Measurements from ENCODE around the gene HIPK4.

HIPK4 gene

GRCh38 chr19:40419780-40420179 lies 29.8 kb upstream of the HIPK4 start:
- TF ChIP-seq EZH2phosphoT487 (IDR thresholded peaks at IDR 0.05; ENCODE audit: borderline replicate concordance) (no peak), CTCF (conservative IDR thresholded peaks at IDR 0.05; ENCODE audit: low read length) (no peak)
- no peaks in the 10 kb centered on the region for H3K9me2 ChIP-seq (replicated peaks; ENCODE audit: low read depth, low read length)
- H3K79me2 ChIP-seq (ENCODE audit: insufficient read depth, low read length): peaks cover 5% of the 10 kb centered on the region; the same call in 1 of the 2 replicates
- no peaks in the 10 kb centered on the region for H4K20me1 ChIP-seq (ENCODE audit: insufficient read depth, low read length, poor library complexity, severe bottlenecking)
- no peak overlapping the region for H3K4me3 ChIP-seq (ENCODE audit: low read length, poor library complexity, severe bottlenecking)
- H3F3A ChIP-seq (ENCODE audit: low read depth): no peaks in the 10 kb centered on the region
- H3K9ac ChIP-seq (ENCODE audit: low read depth, low read length, poor library complexity, severe bottlenecking): no peak overlapping the region
- no peak overlapping the region for H2AFZ ChIP-seq (ENCODE audit: low read length)
- H3K4me2 ChIP-seq (ENCODE audit: low read depth, low read length, poor library complexity, severe bottlenecking): no peak overlapping the region
- H3K27me3 ChIP-seq (ENCODE audit: insufficient read depth, low read length, poor library complexity, severe bottlenecking): no peaks in the 10 kb centered on the region
- peaks cover 10% of the 10 kb centered on the region for H3K4me1 ChIP-seq (ENCODE audit: insufficient read depth, low read length, poor library complexity, severe bottlenecking)
- no peaks in the 10 kb centered on the region for H3K36me3 ChIP-seq (ENCODE audit: insufficient read depth, low read length)
- no peaks in the 10 kb centered on the region for H3K9me3 ChIP-seq (ENCODE audit: insufficient read depth, low read depth, low read length)

DNA sequence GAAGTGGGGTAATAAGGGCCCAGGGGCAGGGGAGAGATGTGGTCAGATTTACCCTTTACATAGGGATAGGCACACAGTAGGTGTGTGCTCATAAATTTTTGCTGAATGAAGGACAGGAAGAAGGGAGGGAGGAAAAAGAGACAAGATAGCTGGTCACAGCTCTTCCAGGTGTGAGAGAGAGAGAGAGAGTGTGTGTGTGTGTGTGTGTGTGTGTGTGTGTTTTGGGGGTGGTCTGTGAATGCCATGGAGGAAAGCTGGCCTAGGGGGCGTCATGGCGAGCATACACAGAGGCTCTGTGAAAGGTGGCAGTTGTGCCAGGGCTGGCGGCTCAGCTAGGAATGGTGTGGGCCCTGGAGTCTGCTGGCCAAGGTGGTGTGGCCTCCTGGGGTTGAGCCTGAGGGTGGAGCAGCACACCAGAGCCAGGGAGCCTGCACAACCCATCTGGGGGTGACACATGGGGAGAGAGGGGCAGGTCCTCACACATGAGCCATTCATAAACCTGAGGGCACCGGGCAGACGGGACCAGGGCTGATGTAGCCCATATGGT lies 29.2 kb upstream of the HIPK4 start:
- Histone ChIP-seq H3K79me2 (ENCODE audit: insufficient read depth, low read length) (no peaks in the 10 kb centered on the region), H3K4me2 (ENCODE audit: low read depth, low read length, poor library complexity, severe bottlenecking) (no peak overlapping the region), H3K4me1 (ENCODE audit: insufficient read depth, low read length, poor library complexity, severe bottlenecking) (peaks cover 5% of the 10 kb centered on the region), H3K9me2 (replicated peaks; ENCODE audit: low read depth, low read length) (no peaks in the 10 kb centered on the region), H3K4me3 (ENCODE audit: low read length, poor library complexity, severe bottlenecking) (no peak overlapping the region), H4K20me1 (ENCODE audit: insufficient read depth, low read length, poor library complexity, severe bottlenecking) (no peaks in the 10 kb centered on the region), H3K36me3 (ENCODE audit: insufficient read depth, low read length) (no peaks in the 10 kb centered on the region), H2AFZ (ENCODE audit: low read length) (no peak overlapping the region), H3K27me3 (ENCODE audit: insufficient read depth, low read length, poor library complexity, severe bottlenecking) (no peaks in the 10 kb centered on the region), H3F3A (ENCODE audit: low read depth) (no peaks in the 10 kb centered on the region), H3K9ac (ENCODE audit: low read depth, low read length, poor library complexity, severe bottlenecking) (no peak overlapping the region), H3K9me3 (ENCODE audit: insufficient read depth, low read depth, low read length) (no peaks in the 10 kb centered on the region)
- no peak for TF ChIP-seq EZH2phosphoT487 (IDR thresholded peaks at IDR 0.05; ENCODE audit: borderline replicate concordance)
- TF ChIP-seq CTCF (conservative IDR thresholded peaks at IDR 0.05; ENCODE audit: low read length): no peak

DNA sequence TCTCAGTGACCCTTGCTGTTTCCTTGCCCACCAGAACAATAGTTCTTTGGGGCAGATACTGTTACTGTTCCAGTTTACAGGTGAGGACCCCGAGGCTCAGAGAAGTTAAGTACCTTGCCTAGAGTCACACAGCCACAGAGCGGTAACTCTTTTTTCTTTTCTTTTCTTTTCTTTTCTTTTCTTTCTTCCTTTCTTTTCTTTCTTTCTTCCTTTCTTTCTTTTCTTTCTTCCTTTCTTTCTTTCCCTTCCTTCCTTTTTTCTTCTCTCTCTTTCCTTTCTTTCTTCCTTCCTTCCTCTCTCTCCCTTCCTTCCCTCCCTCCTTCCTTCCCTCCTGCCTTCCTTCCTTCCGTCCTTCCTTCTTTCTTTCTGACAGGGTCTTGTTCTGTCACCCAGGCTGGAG lies 28.1 kb upstream of the HIPK4 start:
- no peak overlapping the region for H3K4me3 ChIP-seq (ENCODE audit: low read length, poor library complexity, severe bottlenecking)
- H3K9ac ChIP-seq (ENCODE audit: low read depth, low read length, poor library complexity, severe bottlenecking): no peak overlapping the region
- peaks cover 12% of the 10 kb centered on the region for H3K4me1 ChIP-seq (ENCODE audit: insufficient read depth, low read length, poor library complexity, severe bottlenecking)
- H4K20me1 ChIP-seq (ENCODE audit: insufficient read depth, low read length, poor library complexity, severe bottlenecking): no peaks in the 10 kb centered on the region
- H3K27me3 ChIP-seq (ENCODE audit: insufficient read depth, low read length, poor library complexity, severe bottlenecking): no peaks in the 10 kb centered on the region
- no peaks in the 10 kb centered on the region for H3K79me2 ChIP-seq (ENCODE audit: insufficient read depth, low read length)
- no peaks in the 10 kb centered on the region for H3F3A ChIP-seq (ENCODE audit: low read depth)
- H3K36me3 ChIP-seq (ENCODE audit: insufficient read depth, low read length): no peaks in the 10 kb centered on the region
- no peak overlapping the region for H2AFZ ChIP-seq (ENCODE audit: low read length)
- H3K4me2 ChIP-seq (ENCODE audit: low read depth, low read length, poor library complexity, severe bottlenecking): no peak overlapping the region
- no peak for TF ChIP-seq CTCF (conservative IDR thresholded peaks at IDR 0.05; ENCODE audit: low read length)
- TF ChIP-seq EZH2phosphoT487 (IDR thresholded peaks at IDR 0.05; ENCODE audit: borderline replicate concordance): no peak
- no peaks in the 10 kb centered on the region for H3K9me3 ChIP-seq (ENCODE audit: insufficient read depth, low read depth, low read length)
- H3K9me2 ChIP-seq (replicated peaks; ENCODE audit: low read depth, low read length): no peaks in the 10 kb centered on the region
